Endothelial cell of umbilical vein (primary cell): ENCODE measurements around the gene DRP2. TPM values are rescaled to one million over a fixed set of nuclear protein-coding genes. Genes with fewer than 3 reads are reported as not detected.
"Not testable (repeated sequence)": the region's sequence is repeated elsewhere in the genome, so short reads cannot be mapped to it uniquely, and the experiment has no call there.

ENCODE experiments used
- BruUV-seq: library from RNA; stranded (reverse); fragments of 400-500 nt; replicated peaks from 2 replicates; lab custom pipeline; 2021; lab: Mats Ljungman, UMichigan
- CTCF ChIA-PET: fragments of 300-600, 350-600 bp; sonication (Branson Sonifier 250); formaldehyde crosslinking; loops from one replicate; lab custom pipeline; 2021; ENCODE audit warnings: antibody characterized with exemption, inconsistent platforms; lab: Charles Lee
- POLR2A ChIA-PET: fragments of 300-600, 350-600 bp; sonication (Branson Sonifier 250); formaldehyde crosslinking; loops from one replicate; lab custom pipeline; 2021; ENCODE audit warnings: antibody characterized with exemption, inconsistent platforms; lab: Charles Lee
- DNase-seq: peaks from one replicate; pipeline ENCODE4 v3.0.0-alpha.2; 2011; ENCODE audit warnings: low read depth, low spot score
- FAIRE-seq: peaks from 2 replicates; lab custom pipeline; 2011; peaks lifted over from hg19 to GRCh38; lab: Jason Lieb, UNC
- H2AFZ ChIP-seq: 2 replicates; pipeline ENCODE4 v1.6.0; 2012; ENCODE audit warnings: low read depth, low read length, control low read depth, inconsistent platforms
- H3K27ac ChIP-seq: 2 replicates; pipeline ENCODE4 v1.5.1; 2011; ENCODE audit warnings: low read depth, mild to moderate bottlenecking, control low read depth, low read length, moderate library complexity; ENCODE audit not compliant: insufficient read depth
- H3K27me3 ChIP-seq, 2 experiments: 2 replicates each; pipeline versions ENCODE4 v1.6.0 to v1.6.1; 2011; ENCODE audit warnings: low read length in 2 of 2, mixed read lengths in 1 of 2; ENCODE audit not compliant: control insufficient read depth in 2 of 2, insufficient read depth in 2 of 2
- H3K36me3 ChIP-seq, 2 experiments: 2 replicates in 1 of 2; 3 replicates in 1 of 2; pipeline ENCODE4 v1.5.1; 2011; ENCODE audit warnings: low read length in 2 of 2, mild to moderate bottlenecking in 1 of 2, moderate library complexity in 1 of 2; ENCODE audit not compliant: control insufficient read depth in 2 of 2, insufficient read depth in 2 of 2; ENCODE audit errors: extremely low read depth in 1 of 2
- H3K4me1 ChIP-seq: 3 replicates; pipeline ENCODE4 v1.5.1; 2011; ENCODE audit warnings: mild to moderate bottlenecking, low read length; ENCODE audit not compliant: control insufficient read depth, insufficient read depth; ENCODE audit errors: extremely low read depth
- H3K4me2 ChIP-seq: 2 replicates; pipeline ENCODE4 v1.6.1; 2011; ENCODE audit warnings: low read length, control low read depth, mixed read lengths; ENCODE audit not compliant: insufficient read depth
- H3K4me3 ChIP-seq, 3 experiments: fragments of 200-600 bp in 1 of 3; sonication (generic), shearing (Covaris generic) in 1 of 3; replicated peaks in 1 of 3; 2 replicates each; pipeline ENCODE4 v1.5.1; 2011 to 2016; ENCODE audit warnings: control low read depth in 3 of 3, low read length in 3 of 3, mild to moderate bottlenecking in 2 of 3, inconsistent platforms in 1 of 3, low read depth in 1 of 3, moderate library complexity in 1 of 3; ENCODE audit not compliant: insufficient read depth in 1 of 3
- H3K79me2 ChIP-seq: 2 replicates; pipeline ENCODE4 v1.6.0; 2012; ENCODE audit warnings: low read length, inconsistent platforms; ENCODE audit not compliant: control insufficient read depth, insufficient read depth
- H3K9ac ChIP-seq: replicated peaks from 2 replicates; pipeline ENCODE3; 2011; ENCODE audit warnings: low read length, control low read depth; ENCODE audit not compliant: insufficient read depth; ENCODE audit errors: extremely low read depth
- H3K9me1 ChIP-seq: replicated peaks from 3 replicates; pipeline ENCODE4 v1.6.0; 2011; ENCODE audit warnings: mild to moderate bottlenecking, low read length; ENCODE audit not compliant: control insufficient read depth, insufficient read depth; ENCODE audit errors: extremely low read depth
- H3K9me3 ChIP-seq: replicated peaks from 2 replicates; pipeline ENCODE4 v1.5.1; 2012; ENCODE audit warnings: low read length, inconsistent platforms; ENCODE audit not compliant: control insufficient read depth, insufficient read depth
- H4K20me1 ChIP-seq: replicated peaks from 2 replicates; pipeline ENCODE3; 2011; ENCODE audit warnings: mild to moderate bottlenecking, low read length; ENCODE audit not compliant: control insufficient read depth, insufficient read depth; ENCODE audit errors: extremely low read depth
- FOS ChIP-seq: IDR thresholded peaks from 2 replicates; pipeline ENCODE4 v1.6.1; 2011; ENCODE audit warnings: mild to moderate bottlenecking, low read length, moderate library complexity, borderline replicate concordance; ENCODE audit not compliant: insufficient read depth
- GATA2 ChIP-seq: IDR thresholded peaks from 2 replicates; pipeline ENCODE4 v1.7.0; 2011; ENCODE audit warnings: low read depth, mild to moderate bottlenecking, moderate library complexity, mixed read lengths, low read length; ENCODE audit not compliant: insufficient read length, insufficient read depth
- POLR2A ChIP-seq: IDR thresholded peaks from 2 replicates; pipeline ENCODE4 v1.6.1; 2012; ENCODE audit warnings: low read depth, mild to moderate bottlenecking, control low read depth, low read length
- POLR2AphosphoS5 ChIP-seq: IDR thresholded peaks from 2 replicates; pipeline ENCODE4 v1.6.1; 2012; ENCODE audit warnings: low read depth, mild to moderate bottlenecking, control low read depth, low read length, moderate library complexity; ENCODE audit not compliant: insufficient read depth
- dilution Hi-C: fragments of 300-500 bp; cut with MboI; formaldehyde crosslinking; loops from one replicate; pipeline ENCODE4 v1.15.0; 2019; ENCODE audit warnings: low sequenced_read_pairs; ENCODE audit not compliant: extremely low pct_ligation_motif_present
- intact Hi-C: fragments of 100-400 bp; cut with micrococcal nuclease; formaldehyde crosslinking; loops from one replicate; pipeline ENCODE4 v1.10.0; 2022
- polyA plus RNA-seq, 4 experiments: library from polyadenylated mRNA; depleted of rRNA in 3 of 4; stranded (reverse) in 3 of 4; unstranded in 1 of 4; fragments of >200 nt; gene quantifications; 2 replicates each; pipeline versions ENCODE4 v1.2.1 to v1.2.3, GENCODE V29; 2011 to 2012; ENCODE audit warnings: missing spikeins in 1 of 4
- total RNA-seq: library from RNA; stranded (reverse); gene quantifications from 2 replicates; pipeline ENCODE4 v1.2.3, GENCODE V29; 2021
- TF ChIP-seq, protein P1 (sequence below): IDR thresholded peaks from 2 replicates; pipeline ENCODE4 v1.6.1; 2011; ENCODE audit not compliant: insufficient read depth, insufficient read length
- TF ChIP-seq, protein P2 (sequence below), 2 donors: IDR thresholded peaks; 1 replicate in 1 of 2; 2 replicates in 1 of 2; pipeline ENCODE4 v1.5.1; 2011; ENCODE audit warnings: low read length in 2 of 2, mild to moderate bottlenecking in 2 of 2, moderate library complexity in 2 of 2, control low read depth in 1 of 2, inconsistent platforms in 1 of 2, low read depth in 1 of 2; ENCODE audit not compliant: insufficient read depth in 1 of 2; ENCODE audit errors: extremely low read depth in 1 of 2

Gene DRP2
- total and polyA plus RNA-seq, 2 donors (not counting 3 experiments of a cell fraction or from before 2014, with no cell fraction given), result 0.17 to 0.31 TPM

DNA sequence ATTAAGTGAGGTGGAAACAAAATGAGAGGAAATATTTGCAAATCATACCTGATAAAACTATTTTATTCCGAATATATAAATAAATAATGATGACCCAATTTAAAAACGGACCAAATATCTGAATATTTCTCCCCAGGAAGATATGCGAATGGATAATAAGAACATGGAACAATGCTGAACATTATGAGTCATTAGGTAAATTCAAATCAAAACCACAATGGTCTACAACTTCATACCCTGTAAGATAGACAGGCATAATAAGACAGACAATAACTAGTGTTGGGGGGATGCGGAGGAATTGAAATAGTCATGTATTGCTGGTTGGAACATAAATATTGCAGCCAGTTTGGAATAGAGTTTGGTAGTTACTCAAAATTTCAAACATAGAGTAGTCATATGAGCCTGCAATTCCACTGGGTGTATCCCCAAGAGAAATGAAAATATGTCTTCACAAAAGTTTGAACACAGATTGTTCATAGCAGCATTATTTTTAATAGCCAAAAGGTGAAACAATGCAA is 47.6 kb upstream of the DRP2 start:
- H3K27me3 ChIP-seq, result no peaks in the 10 kb centered on the region
- H3K9ac ChIP-seq, result no peak overlapping the region
- H3K27ac ChIP-seq, result no peak overlapping the region
- H3K79me2 ChIP-seq, result no peaks in the 10 kb centered on the region
- no peaks in the 10 kb centered on the region for H4K20me1 ChIP-seq
- no peak overlapping the region for H2AFZ ChIP-seq
- H3K9me3 ChIP-seq, result no peaks in the 10 kb centered on the region
- no peak overlapping the region for H3K4me3 ChIP-seq
- POLR2A ChIA-PET, result no interaction called here
- dilution Hi-C loops (no loop called here), intact Hi-C loops (no loop called here)
- CTCF ChIA-PET, result no interaction called here
- peaks cover 7% of the 10 kb centered on the region for H3K4me1 ChIP-seq
- H3K9me1 ChIP-seq, result no peaks in the 10 kb centered on the region
- peak; percentile 17 for DNase-seq
- no peaks in the 10 kb centered on the region for H3K36me3 ChIP-seq
- peak; percentile 68 for FAIRE-seq
- TF ChIP-seq, protein P1, sequence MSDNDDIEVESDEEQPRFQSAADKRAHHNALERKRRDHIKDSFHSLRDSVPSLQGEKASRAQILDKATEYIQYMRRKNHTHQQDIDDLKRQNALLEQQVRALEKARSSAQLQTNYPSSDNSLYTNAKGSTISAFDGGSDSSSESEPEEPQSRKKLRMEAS, result no peak
- peak; percentile 57 for TF ChIP-seq FOS
- no TSS peak for BruUV-seq
- peak overlapping the region; percentile 47 for H3K4me2 ChIP-seq

DNA sequence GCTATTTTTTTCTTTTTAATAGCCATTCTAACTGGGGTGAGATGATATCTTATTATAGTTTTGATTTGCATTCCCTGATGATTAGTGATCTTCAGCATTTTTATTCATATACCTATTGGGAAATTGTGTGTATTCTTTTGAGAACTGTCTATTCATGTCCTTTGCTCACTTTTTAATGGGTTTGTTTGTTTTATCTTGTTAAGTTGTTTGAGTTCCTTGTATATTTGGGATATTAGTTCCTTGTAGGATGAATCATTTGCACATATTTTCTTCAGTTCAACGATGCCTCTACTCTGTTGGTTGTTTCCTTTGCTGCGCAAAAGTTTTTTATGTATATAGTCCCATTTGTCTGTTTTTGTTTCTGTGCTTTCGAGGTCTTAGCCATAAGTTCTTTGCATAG is 43.1 kb upstream of the DRP2 start:
- H3K27me3 ChIP-seq, result no peaks in the 10 kb centered on the region
- no peaks in the 10 kb centered on the region for H3K9me3 ChIP-seq
- CTCF ChIA-PET, result no interaction called here
- POLR2A ChIA-PET, result no interaction called here
- intact Hi-C loops (no loop called here), dilution Hi-C loops (no loop called here)
- no peak for DNase-seq
- H3K9me1 ChIP-seq, result no peaks in the 10 kb centered on the region
- FAIRE-seq, result peak; percentile 52
- H4K20me1 ChIP-seq, result no peaks in the 10 kb centered on the region
- H3K4me3 ChIP-seq, result no peak overlapping the region
- H3K27ac ChIP-seq, result no peak overlapping the region
- no peaks in the 10 kb centered on the region for H3K36me3 ChIP-seq
- no peak for TF ChIP-seq FOS
- no peak for TF ChIP-seq POLR2AphosphoS5
- no peak for TF ChIP-seq GATA2
- TF ChIP-seq POLR2A, result no peak
- TF ChIP-seq, protein P2, sequence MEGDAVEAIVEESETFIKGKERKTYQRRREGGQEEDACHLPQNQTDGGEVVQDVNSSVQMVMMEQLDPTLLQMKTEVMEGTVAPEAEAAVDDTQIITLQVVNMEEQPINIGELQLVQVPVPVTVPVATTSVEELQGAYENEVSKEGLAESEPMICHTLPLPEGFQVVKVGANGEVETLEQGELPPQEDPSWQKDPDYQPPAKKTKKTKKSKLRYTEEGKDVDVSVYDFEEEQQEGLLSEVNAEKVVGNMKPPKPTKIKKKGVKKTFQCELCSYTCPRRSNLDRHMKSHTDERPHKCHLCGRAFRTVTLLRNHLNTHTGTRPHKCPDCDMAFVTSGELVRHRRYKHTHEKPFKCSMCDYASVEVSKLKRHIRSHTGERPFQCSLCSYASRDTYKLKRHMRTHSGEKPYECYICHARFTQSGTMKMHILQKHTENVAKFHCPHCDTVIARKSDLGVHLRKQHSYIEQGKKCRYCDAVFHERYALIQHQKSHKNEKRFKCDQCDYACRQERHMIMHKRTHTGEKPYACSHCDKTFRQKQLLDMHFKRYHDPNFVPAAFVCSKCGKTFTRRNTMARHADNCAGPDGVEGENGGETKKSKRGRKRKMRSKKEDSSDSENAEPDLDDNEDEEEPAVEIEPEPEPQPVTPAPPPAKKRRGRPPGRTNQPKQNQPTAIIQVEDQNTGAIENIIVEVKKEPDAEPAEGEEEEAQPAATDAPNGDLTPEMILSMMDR (IDR thresholded peaks at IDR 0.05; ENCODE audit: extremely low read depth in 1 of 2, insufficient read depth in 1 of 2, low read depth in 1 of 2, low read length in 2 of 2), result no peak
- no TSS peak for BruUV-seq
- no peak overlapping the region for H3K9ac ChIP-seq
- H3K4me1 ChIP-seq, result peaks cover 5% of the 10 kb centered on the region
- H3K79me2 ChIP-seq, result no peaks in the 10 kb centered on the region
- no peak overlapping the region for H3K4me2 ChIP-seq
- no peak overlapping the region for H2AFZ ChIP-seq

DNA sequence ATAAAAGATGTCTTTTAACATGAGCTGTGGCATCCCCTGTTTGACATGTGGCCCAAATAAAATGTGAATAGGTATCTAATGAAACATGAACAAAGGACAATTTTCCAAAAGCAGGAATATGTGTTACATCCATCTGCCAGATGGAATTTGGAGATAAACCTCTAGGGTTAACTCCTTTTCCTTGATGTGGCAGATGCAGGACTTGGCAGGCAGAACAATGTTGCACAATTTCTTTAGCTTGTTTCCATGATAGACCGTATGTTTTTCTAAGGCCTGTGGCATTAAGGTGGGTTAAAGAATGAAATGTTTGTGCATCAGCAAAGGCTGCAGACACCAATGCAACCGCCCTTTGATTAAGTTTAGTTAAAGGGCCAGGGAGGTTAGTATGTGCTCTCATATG is 34.7 kb upstream of the DRP2 start:
- H2AFZ ChIP-seq, H4K20me1 ChIP-seq, BruUV-seq, H3K79me2 ChIP-seq, H3K27ac ChIP-seq, dilution Hi-C loops, H3K4me1 ChIP-seq, POLR2A ChIA-PET, intact Hi-C loops, H3K27me3 ChIP-seq, CTCF ChIA-PET, H3K4me2 ChIP-seq, H3K9ac ChIP-seq, H3K36me3 ChIP-seq, FAIRE-seq, H3K9me1 ChIP-seq, H3K9me3 ChIP-seq, H3K4me3 ChIP-seq: not testable (repeated sequence)
- peak; percentile 63 for DNase-seq
